Neural cell (in vitro differentiated cells): ENCODE results near the gene HPSE2. TPM values are rescaled to one million over a fixed set of nuclear protein-coding genes. Genes with fewer than 3 reads are reported as not detected.

Experiments
- H2AFZ ChIP-seq: fragments of 200-600, 300-800 bp; sonication (generic), shearing (Covaris generic); 2 replicates; pipeline ENCODE4 v1.6.0; 2014; ENCODE audit warnings: low read depth, mild to moderate bottlenecking, antibody characterized with exemption, low read length, moderate library complexity
- H3F3A ChIP-seq: fragments of 200-600 bp; shearing (Covaris generic); 2 replicates; pipeline ENCODE4 v1.6.1; 2016; ENCODE audit warnings: mild to moderate bottlenecking, moderate library complexity, mixed read lengths, antibody characterized with exemption, low read length; ENCODE audit not compliant: insufficient read depth, poor library complexity, severe bottlenecking
- H3K27ac ChIP-seq: fragments of 200-600, 300-800 bp; sonication (generic), shearing (Covaris generic); 2 replicates; pipeline ENCODE4 v1.5.1; 2014; ENCODE audit warnings: mild to moderate bottlenecking, low read length, moderate library complexity
- H3K27me3 ChIP-seq: fragments of 300-800, 200-600 bp; sonication (generic), shearing (Covaris generic); 2 replicates; pipeline ENCODE4 v1.6.0; 2014; ENCODE audit warnings: mild to moderate bottlenecking, low read depth, low read length, moderate library complexity; ENCODE audit not compliant: insufficient read depth
- H3K36me3 ChIP-seq: fragments of 300-800, 200-600 bp; sonication (generic), shearing (Covaris generic); 2 replicates; pipeline ENCODE4 v1.5.1; 2014; ENCODE audit warnings: mild to moderate bottlenecking, antibody characterized with exemption, low read length, moderate library complexity; ENCODE audit not compliant: insufficient read depth
- H3K4me2 ChIP-seq: fragments of 300-800, 200-600 bp; sonication (generic), shearing (Covaris generic); 2 replicates; pipeline ENCODE4 v1.6.0; 2014; ENCODE audit warnings: mild to moderate bottlenecking, low read length
- H3K4me3 ChIP-seq: fragments of 300-800, 200-600 bp; sonication (generic), shearing (Covaris generic); 2 replicates; pipeline ENCODE4 v1.5.1; 2014; ENCODE audit warnings: mild to moderate bottlenecking, low read length, moderate library complexity
- H3K79me2 ChIP-seq: fragments of 200-600 bp; shearing (Covaris generic); replicated peaks from 2 replicates; pipeline ENCODE4 v1.6.0; 2014; ENCODE audit warnings: mild to moderate bottlenecking, low read length, moderate library complexity; ENCODE audit not compliant: insufficient read depth
- H3K9ac ChIP-seq: fragments of 300-800, 200-600 bp; sonication (generic), shearing (Covaris generic); 2 replicates; pipeline ENCODE4 v1.6.1; 2016; ENCODE audit warnings: mild to moderate bottlenecking, low read length, mixed read lengths
- H3K9me2 ChIP-seq: fragments of 200-600 bp; shearing (Covaris generic); 2 replicates; pipeline ENCODE4 v1.6.1; 2016; ENCODE audit warnings: mild to moderate bottlenecking, low read length, mixed read lengths; ENCODE audit not compliant: insufficient read depth
- H3K9me3 ChIP-seq: fragments of 200-600, 300-800 bp; sonication (generic), shearing (Covaris generic); 2 replicates; pipeline ENCODE4 v1.6.1; 2016; ENCODE audit warnings: mild to moderate bottlenecking, mixed run types, low read length, moderate library complexity, mixed read lengths
- H4K20me1 ChIP-seq: fragments of 200-600 bp; shearing (Covaris generic); 2 replicates; pipeline ENCODE4 v1.6.1; 2016; ENCODE audit warnings: mild to moderate bottlenecking, mixed run types; ENCODE audit not compliant: insufficient read depth
- CTCF ChIP-seq: fragments of 450-650 bp; IDR thresholded peaks from 2 replicates; pipeline ENCODE4 v1.5.1; 2014; ENCODE audit warnings: antibody characterized with exemption, mild to moderate bottlenecking, moderate library complexity; ENCODE audit not compliant: poor library complexity, severe bottlenecking
- EP300 ChIP-seq: fragments of 450-650 bp; conservative IDR thresholded peaks from 2 replicates; pipeline ENCODE4 v1.6.1; 2014; ENCODE audit warnings: antibody characterized with exemption, mild to moderate bottlenecking, moderate library complexity; ENCODE audit not compliant: poor library complexity, severe bottlenecking
- EZH2 ChIP-seq: fragments of 200-600, 300-800 bp; shearing (Covaris generic), sonication (generic); IDR thresholded peaks from 2 replicates; pipeline ENCODE4 v1.6.1; 2014; ENCODE audit warnings: antibody characterized with exemption, low read length, borderline replicate concordance, mild to moderate bottlenecking; ENCODE audit not compliant: insufficient read depth, poor library complexity, severe bottlenecking
- MXI1 ChIP-seq: fragments of 450-650 bp; conservative IDR thresholded peaks from 2 replicates; pipeline ENCODE4 v1.6.1; 2014; ENCODE audit warnings: antibody characterized with exemption, mild to moderate bottlenecking; ENCODE audit not compliant: poor library complexity, severe bottlenecking
- POLR2AphosphoS5 ChIP-seq: IDR thresholded peaks from 2 replicates; pipeline ENCODE4 v1.6.1; 2012
- RAD21 ChIP-seq: fragments of 450-650 bp; conservative IDR thresholded peaks from 2 replicates; pipeline ENCODE4 v1.6.1; 2014; ENCODE audit warnings: antibody characterized with exemption, mild to moderate bottlenecking, moderate library complexity
- SMC3 ChIP-seq: fragments of 450-650 bp; conservative IDR thresholded peaks from 2 replicates; pipeline ENCODE4 v1.6.1; 2014; ENCODE audit warnings: antibody characterized with exemption, mild to moderate bottlenecking, moderate library complexity; ENCODE audit not compliant: poor library complexity
- TAF1 ChIP-seq: IDR thresholded peaks from 2 replicates; pipeline ENCODE4 v1.6.1; 2012; ENCODE audit warnings: low read depth
- polyA plus RNA-seq: library from polyadenylated mRNA; depleted of rRNA; stranded (reverse); fragments of >200 nt; gene quantifications from 2 replicates; pipeline ENCODE4 v1.2.3, GENCODE V29; 2014
- TF ChIP-seq, protein P1 (sequence below): IDR thresholded peaks from 2 replicates; pipeline ENCODE4 v1.6.1; 2012; ENCODE audit warnings: borderline replicate concordance

Gene HPSE2
- polyA plus RNA-seq, 1 donor from 2014 or later = not detected

DNA sequence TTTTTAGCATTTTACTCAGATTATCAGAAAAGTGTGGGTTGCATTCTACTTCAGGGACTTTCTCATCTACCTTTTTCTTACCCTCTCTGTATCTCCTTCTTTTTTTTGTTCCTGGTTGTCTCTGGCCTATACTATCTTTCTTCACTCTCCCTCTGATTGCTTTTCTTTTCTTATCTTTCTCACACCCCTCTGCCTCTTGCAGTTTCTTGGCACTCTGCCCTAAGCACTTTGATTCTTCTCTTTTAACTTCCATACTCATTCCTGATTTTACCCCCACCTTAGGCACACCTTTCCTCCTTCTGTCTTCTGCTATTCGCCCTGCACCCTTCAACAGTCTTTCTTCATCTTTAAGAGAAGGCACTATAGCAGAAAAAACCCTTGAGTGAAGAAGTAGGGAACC, 696.1 kb downstream of the HPSE2 start:
- no peaks in the 10 kb centered on the region for H3K36me3 ChIP-seq
- no peaks in the 10 kb centered on the region for H3K79me2 ChIP-seq
- TF ChIP-seq SMC3 (no peak), CTCF (no peak), POLR2AphosphoS5 (no peak), RAD21 (no peak), TAF1 (no peak), MXI1 (no peak), EP300 (no peak), EZH2 (no peak)
- TF ChIP-seq, protein P1, sequence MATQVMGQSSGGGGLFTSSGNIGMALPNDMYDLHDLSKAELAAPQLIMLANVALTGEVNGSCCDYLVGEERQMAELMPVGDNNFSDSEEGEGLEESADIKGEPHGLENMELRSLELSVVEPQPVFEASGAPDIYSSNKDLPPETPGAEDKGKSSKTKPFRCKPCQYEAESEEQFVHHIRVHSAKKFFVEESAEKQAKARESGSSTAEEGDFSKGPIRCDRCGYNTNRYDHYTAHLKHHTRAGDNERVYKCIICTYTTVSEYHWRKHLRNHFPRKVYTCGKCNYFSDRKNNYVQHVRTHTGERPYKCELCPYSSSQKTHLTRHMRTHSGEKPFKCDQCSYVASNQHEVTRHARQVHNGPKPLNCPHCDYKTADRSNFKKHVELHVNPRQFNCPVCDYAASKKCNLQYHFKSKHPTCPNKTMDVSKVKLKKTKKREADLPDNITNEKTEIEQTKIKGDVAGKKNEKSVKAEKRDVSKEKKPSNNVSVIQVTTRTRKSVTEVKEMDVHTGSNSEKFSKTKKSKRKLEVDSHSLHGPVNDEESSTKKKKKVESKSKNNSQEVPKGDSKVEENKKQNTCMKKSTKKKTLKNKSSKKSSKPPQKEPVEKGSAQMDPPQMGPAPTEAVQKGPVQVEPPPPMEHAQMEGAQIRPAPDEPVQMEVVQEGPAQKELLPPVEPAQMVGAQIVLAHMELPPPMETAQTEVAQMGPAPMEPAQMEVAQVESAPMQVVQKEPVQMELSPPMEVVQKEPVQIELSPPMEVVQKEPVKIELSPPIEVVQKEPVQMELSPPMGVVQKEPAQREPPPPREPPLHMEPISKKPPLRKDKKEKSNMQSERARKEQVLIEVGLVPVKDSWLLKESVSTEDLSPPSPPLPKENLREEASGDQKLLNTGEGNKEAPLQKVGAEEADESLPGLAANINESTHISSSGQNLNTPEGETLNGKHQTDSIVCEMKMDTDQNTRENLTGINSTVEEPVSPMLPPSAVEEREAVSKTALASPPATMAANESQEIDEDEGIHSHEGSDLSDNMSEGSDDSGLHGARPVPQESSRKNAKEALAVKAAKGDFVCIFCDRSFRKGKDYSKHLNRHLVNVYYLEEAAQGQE = no peak
- no peak overlapping the region for H3K9ac ChIP-seq
- no peaks in the 10 kb centered on the region for H3F3A ChIP-seq
- no peaks in the 10 kb centered on the region for H3K27me3 ChIP-seq
- H3K9me2 ChIP-seq = no peaks in the 10 kb centered on the region
- H3K27ac ChIP-seq = no peak overlapping the region
- no peaks in the 10 kb centered on the region for H3K9me3 ChIP-seq
- H2AFZ ChIP-seq = no peak overlapping the region
- H4K20me1 ChIP-seq = no peaks in the 10 kb centered on the region
- no peak overlapping the region for H3K4me3 ChIP-seq
- H3K4me2 ChIP-seq = no peak overlapping the region

DNA sequence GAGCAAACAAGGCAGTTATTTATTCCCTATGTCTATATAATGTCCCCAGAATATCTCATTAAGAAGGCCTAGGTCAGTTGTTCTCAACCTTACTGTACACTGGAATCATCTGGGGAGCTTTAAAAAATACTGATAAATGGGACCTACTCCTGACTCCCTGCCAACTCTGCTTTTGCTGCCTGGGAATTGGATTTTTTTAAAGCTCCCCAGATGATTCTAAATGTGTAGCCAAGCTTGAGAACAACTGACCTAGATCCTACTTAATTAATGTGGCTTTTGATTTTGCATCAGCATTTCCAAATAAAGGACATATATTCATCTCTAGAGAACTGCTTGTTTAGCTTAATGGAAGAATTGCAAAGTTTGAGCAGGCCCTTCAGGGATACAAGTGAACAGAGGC, 697.2 kb downstream of the HPSE2 start:
- H3K9ac ChIP-seq = no peak overlapping the region
- no peak overlapping the region for H3K27ac ChIP-seq
- H4K20me1 ChIP-seq = no peaks in the 10 kb centered on the region
- H3K27me3 ChIP-seq = no peaks in the 10 kb centered on the region
- no peak overlapping the region for H3K4me2 ChIP-seq
- no peak overlapping the region for H3K4me3 ChIP-seq
- no peak overlapping the region for H2AFZ ChIP-seq
- no peaks in the 10 kb centered on the region for H3K36me3 ChIP-seq
- no peaks in the 10 kb centered on the region for H3K9me2 ChIP-seq
- no peak for TF ChIP-seq CTCF
- no peaks in the 10 kb centered on the region for H3K9me3 ChIP-seq
- H3K79me2 ChIP-seq = no peaks in the 10 kb centered on the region
- no peaks in the 10 kb centered on the region for H3F3A ChIP-seq
